ENCODE data around the gene ALDH18A1.

ALDH18A1 gene

DNA sequence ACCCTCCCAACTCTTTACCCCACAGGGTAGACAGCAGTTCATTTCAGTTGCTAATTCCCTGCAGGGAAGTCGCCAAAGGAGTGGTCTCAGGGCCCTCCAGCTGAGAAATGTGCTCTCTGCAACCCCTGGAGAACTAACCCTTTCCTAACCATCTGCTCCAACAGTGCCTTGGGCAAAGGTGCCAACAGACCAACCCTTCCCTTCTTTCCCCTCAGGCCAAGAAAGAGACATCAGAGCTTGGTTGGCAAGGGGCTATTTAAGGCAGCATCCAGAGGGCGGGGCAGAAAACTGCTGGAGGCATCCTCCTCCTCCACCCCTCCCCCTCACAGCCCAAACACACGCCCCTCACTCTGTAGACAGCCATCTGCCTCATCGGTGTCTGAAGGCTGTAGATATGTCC is 97.0 kb downstream of the ALDH18A1 start:
- in situ Hi-C loops (cut with MboI; ENCODE audit: low sequenced_read_pairs), result no loop called here

DNA sequence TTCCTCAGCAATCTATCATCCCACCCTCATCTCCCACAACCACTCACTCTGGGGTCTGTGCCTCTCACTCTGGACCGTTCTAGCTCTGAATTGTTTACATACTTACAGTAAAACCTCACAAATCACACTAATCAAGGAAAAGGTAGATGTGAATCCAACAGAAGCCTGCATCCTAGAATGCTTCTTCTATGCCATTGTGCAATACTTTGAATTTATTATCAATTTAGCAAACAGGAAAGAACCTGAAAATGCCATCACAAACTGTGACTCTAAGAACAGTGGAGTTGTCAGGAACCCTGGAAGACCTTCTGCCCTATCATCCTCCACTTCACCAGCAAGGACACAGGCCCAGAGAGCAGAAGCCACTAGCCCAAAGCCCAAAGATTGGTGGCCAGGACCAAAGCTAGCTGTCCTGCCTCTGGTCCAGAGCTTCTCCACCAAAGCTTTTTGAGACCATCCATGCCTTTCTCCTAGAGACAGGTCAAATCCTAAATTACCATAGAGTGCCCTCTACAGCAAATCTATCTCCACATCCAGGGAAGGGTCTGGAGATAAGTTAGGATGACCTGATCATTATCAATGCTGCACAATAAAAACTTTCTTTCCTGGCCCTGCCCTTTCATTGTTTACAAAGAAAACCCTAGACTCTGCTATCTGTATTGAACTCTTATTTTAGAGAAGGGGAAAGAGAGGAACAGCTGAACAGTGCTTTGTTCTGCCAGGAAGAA is 97.8 kb downstream of the ALDH18A1 start:
- in situ Hi-C loops (cut with MboI; ENCODE audit: low sequenced_read_pairs), result no loop called here

DNA sequence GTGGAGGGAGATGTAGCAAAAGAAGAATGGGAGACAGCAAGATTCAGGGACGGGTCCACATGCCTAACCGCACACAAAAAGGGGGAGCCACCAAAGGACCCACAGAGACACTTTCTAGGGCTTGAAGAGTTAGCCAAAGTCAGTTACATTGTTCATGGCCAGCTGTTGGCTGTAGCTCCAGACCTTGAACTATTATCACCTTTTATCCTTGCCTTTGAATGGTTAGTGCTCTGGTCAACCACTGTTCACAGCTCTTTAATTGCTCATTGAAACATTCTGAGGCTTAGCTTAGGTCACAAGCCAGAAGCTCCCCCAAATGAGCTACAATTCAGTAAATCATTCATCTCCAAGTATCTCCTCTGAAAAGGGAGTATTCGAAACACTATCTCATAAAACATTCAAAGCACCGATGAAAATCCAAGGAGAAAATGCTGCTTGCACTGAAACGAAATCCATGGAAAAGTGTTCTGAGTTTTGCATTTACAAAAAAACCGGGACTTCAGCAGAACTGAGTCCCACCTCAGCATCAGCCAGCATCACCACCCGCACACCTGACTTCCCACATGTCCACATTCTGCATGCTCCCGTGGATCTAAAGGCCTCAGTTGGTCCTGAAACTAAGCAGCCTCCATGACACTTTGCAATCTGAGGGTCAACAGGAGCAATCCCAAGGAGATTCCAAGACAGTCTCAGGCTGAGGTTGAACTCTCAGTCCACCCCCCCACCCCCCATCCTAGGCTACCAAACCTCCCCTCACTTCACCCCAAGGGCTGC is 99.3 kb downstream of the ALDH18A1 start:
- in situ Hi-C loops (cut with MboI; ENCODE audit: low sequenced_read_pairs), result no loop called here
